Measurements from ENCODE around the gene CBLB. TPM values are rescaled to one million over a fixed set of nuclear protein-coding genes. Genes with fewer than 3 reads are reported as not detected.

The CBLB gene
- total RNA-seq, 1 donor from 2014 or later: 30.0 TPM

DNA sequence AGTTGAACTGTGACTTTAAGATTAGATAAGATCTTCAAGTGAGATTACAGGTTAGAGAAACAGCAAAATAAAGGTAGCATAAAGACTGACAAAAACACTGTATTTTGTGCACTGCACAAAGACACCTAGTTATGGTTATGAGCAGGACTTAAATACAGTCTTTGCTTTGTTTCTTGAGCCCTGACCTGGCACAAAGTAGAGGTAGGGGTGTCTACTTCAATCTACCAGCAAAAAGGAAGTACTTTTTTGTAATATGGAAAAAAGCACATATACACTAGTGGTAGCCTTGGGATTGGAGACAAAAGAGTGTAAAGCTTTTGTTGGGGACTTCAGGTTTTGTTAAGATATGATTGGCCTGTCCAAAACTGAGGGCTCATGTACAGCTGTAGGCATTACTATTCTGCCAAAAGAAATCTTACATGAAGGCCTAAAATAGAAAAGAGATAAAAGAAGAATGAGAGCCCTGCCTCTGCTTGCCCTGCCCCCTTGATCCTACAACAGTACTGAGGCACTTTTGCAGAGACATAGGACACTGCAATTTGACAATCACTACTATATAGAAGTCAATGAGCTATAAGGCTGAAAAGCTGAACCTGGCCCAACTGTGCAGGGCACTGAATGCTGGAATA is 194.3 kb downstream of the CBLB start:
- DNase-seq (ENCODE audit: low read depth) (no peak), FAIRE-seq (no peak)
- Histone ChIP-seq H3K4me3 (ENCODE audit: low read depth, low read length) (no peak overlapping the region), H3K36me3 (ENCODE audit: control insufficient read depth, insufficient read depth, low read length) (peaks cover 7% of the 10 kb centered on the region), H3K27me3 (ENCODE audit: control insufficient read depth, insufficient read depth, low read length) (no peaks in the 10 kb centered on the region)
- TF ChIP-seq, protein P1, sequence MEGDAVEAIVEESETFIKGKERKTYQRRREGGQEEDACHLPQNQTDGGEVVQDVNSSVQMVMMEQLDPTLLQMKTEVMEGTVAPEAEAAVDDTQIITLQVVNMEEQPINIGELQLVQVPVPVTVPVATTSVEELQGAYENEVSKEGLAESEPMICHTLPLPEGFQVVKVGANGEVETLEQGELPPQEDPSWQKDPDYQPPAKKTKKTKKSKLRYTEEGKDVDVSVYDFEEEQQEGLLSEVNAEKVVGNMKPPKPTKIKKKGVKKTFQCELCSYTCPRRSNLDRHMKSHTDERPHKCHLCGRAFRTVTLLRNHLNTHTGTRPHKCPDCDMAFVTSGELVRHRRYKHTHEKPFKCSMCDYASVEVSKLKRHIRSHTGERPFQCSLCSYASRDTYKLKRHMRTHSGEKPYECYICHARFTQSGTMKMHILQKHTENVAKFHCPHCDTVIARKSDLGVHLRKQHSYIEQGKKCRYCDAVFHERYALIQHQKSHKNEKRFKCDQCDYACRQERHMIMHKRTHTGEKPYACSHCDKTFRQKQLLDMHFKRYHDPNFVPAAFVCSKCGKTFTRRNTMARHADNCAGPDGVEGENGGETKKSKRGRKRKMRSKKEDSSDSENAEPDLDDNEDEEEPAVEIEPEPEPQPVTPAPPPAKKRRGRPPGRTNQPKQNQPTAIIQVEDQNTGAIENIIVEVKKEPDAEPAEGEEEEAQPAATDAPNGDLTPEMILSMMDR (IDR thresholded peaks at IDR 0.05; ENCODE audit: insufficient read depth, low read length, severe bottlenecking): no peak

DNA sequence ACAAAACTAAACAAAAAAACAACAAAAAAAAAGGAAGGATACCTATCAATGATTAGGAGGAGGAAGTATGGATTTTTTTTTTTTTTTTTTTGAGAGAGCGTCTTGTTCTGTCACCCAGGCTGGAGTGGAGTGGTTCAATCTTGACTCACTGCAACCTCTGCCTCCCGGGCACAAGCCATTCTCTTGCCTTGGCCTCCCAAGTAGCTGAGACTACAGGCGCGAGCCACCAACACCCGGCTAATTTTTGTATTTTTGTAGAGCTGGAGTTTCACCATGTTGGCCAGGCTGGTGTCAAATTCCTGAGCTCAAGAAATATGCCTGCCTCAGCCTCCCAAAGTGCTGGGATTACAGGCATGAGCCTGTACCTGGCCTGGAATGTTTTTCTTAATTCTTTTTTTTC is 195.8 kb downstream of the CBLB start:
- TF ChIP-seq, protein P1 (IDR thresholded peaks at IDR 0.05; ENCODE audit: insufficient read depth, low read length, severe bottlenecking): no peak
- FAIRE-seq: no peak
- H3K27me3 ChIP-seq (ENCODE audit: control insufficient read depth, insufficient read depth, low read length): no peaks in the 10 kb centered on the region
- no peak overlapping the region for H3K4me3 ChIP-seq (ENCODE audit: low read depth, low read length)
- no peak for DNase-seq (ENCODE audit: low read depth)
- peaks cover 8% of the 10 kb centered on the region for H3K36me3 ChIP-seq (ENCODE audit: control insufficient read depth, insufficient read depth, low read length)

DNA sequence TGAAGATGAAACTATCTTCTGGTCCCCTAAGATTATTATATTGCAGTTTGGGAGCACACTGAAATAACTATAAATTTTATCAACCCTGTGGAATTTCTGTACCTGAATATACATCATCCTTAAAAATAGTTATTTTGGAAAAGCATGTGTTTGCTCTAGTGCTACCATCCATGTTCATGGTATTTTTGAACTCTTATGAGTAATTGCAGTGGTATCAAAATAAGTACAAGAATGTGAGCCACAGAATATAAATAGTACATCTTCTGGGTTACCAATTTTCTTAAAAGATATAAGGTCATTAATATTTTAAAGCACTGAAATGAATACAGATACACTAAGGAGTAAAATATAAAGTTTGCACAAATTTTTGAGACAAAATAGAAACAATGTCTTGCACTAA is 206.5 kb downstream of the CBLB start:
- Histone ChIP-seq H3K36me3 (ENCODE audit: control insufficient read depth, insufficient read depth, low read length) (peaks cover 5% of the 10 kb centered on the region), H3K27me3 (ENCODE audit: control insufficient read depth, insufficient read depth, low read length) (no peaks in the 10 kb centered on the region), H3K4me3 (ENCODE audit: low read depth, low read length) (no peak overlapping the region)
- DNase-seq (ENCODE audit: low read depth): no peak
- TF ChIP-seq, protein P1 (IDR thresholded peaks at IDR 0.05; ENCODE audit: insufficient read depth, low read length, severe bottlenecking): no peak
- FAIRE-seq: no peak

DNA sequence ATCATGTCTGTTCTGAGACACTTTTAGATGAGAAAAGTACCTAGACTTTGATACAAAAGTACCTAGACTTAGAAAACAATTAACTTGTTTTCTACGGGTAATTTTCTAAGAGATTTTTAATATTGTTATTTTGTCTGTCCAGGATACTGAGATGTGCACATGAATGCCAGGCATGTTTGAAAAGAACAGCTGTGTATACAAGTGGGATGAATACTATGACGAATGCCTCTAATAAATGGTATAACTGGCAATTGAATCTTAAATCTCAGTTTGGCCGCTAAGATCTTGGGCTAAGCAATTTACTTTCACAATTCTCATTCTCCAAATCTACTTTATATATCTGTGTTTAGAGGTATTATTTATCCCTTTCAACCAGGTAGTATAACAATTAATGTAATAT is 207.4 kb downstream of the CBLB start:
- Histone ChIP-seq H3K4me3 (ENCODE audit: low read depth, low read length) (no peak overlapping the region), H3K36me3 (ENCODE audit: control insufficient read depth, insufficient read depth, low read length) (peaks cover 5% of the 10 kb centered on the region), H3K27me3 (ENCODE audit: control insufficient read depth, insufficient read depth, low read length) (no peaks in the 10 kb centered on the region)
- DNase-seq (ENCODE audit: low read depth) (no peak), FAIRE-seq (no peak)
- TF ChIP-seq, protein P1 (IDR thresholded peaks at IDR 0.05; ENCODE audit: insufficient read depth, low read length, severe bottlenecking): no peak

DNA sequence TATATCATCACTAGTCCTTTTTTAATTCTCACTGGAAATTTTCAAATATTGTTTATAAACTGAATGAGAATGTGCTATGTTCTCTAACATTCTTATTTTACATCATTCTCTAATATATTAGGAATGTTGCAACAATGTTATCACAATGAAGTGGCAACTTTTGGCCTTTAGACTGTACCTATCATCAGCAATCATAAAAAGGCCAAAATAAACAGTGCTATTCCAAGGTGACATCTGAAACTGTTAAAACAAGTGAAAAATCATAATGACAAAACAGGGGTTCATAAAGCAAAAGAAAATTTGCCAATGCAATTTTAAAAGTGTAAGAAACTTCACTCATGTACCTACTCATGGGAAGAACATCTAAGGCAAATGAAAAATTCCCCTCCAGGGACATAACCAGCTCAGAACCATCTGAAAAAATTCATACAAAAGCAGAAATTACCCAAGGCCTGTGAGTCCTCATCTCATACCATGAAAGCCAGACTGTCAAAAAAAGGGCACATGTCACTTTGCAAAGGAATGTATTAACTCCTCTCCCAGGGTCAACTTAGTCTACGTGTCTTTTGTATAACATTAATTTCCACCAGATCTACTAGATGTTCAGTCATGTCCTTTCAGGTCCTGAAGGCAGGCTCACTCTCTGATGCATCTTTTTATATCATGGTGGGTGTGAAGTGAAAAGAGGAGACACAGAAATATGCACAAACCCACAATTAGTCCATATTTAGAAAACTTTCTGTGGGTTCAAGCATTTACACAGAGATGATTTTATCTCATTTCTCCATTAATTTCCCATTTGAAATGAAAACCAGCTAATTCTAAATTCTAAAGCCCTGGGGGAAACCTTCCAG is 211.9 kb downstream of the CBLB start:
- Histone ChIP-seq H3K36me3 (ENCODE audit: control insufficient read depth, insufficient read depth, low read length) (peaks cover 2% of the 10 kb centered on the region), H3K27me3 (ENCODE audit: control insufficient read depth, insufficient read depth, low read length) (no peaks in the 10 kb centered on the region), H3K4me3 (ENCODE audit: low read depth, low read length) (no peak overlapping the region)
- no peak for DNase-seq (ENCODE audit: low read depth)
- TF ChIP-seq, protein P1 (IDR thresholded peaks at IDR 0.05; ENCODE audit: insufficient read depth, low read length, severe bottlenecking): no peak
- FAIRE-seq: no peak
